Liver (tissue), 9 donors: ENCODE measurements around the gene ZP4. TPM values are rescaled to one million over a fixed set of nuclear protein-coding genes. Genes with fewer than 3 reads are reported as not detected.

Experiments used
- DNase-seq: peaks from one replicate; pipeline ENCODE4 v3.0.0-alpha.2; 2017; ENCODE audit warnings: low spot score
- H3K27ac ChIP-seq, 2 donors: one replicate each; pipeline ENCODE4 v1.7.0; 2013; ENCODE audit warnings: inconsistent platforms in 2 of 2, low read length in 2 of 2, control low read depth in 1 of 2, low read depth in 1 of 2, mild to moderate bottlenecking in 1 of 2
- H3K27me3 ChIP-seq, 4 donors: one replicate each; pipeline versions ENCODE4 v1.6.1 to v1.7.0; 2013; ENCODE audit warnings: low read length in 3 of 4, inconsistent platforms in 1 of 4, mild to moderate bottlenecking in 1 of 4, moderate library complexity in 1 of 4; ENCODE audit not compliant: control insufficient read depth in 4 of 4, insufficient read depth in 4 of 4
- H3K36me3 ChIP-seq, 4 donors: one replicate each; pipeline versions ENCODE4 v1.6.1 to v1.7.0; 2013; ENCODE audit warnings: low read length in 3 of 4, mild to moderate bottlenecking in 3 of 4, low read depth in 1 of 4, moderate library complexity in 1 of 4; ENCODE audit not compliant: control insufficient read depth in 4 of 4, insufficient read depth in 3 of 4
- H3K4me1 ChIP-seq, 4 donors: one replicate each; pipeline versions ENCODE4 v1.6.1 to v1.7.0; 2013; ENCODE audit warnings: low read length in 3 of 4, mild to moderate bottlenecking in 3 of 4, moderate library complexity in 1 of 4; ENCODE audit not compliant: control insufficient read depth in 4 of 4, insufficient read depth in 4 of 4
- H3K4me3 ChIP-seq, 3 donors: one replicate each; pipeline versions ENCODE4 v1.6.1 to v1.7.0; 2013; ENCODE audit warnings: low read length in 3 of 3, control low read depth in 1 of 3, low read depth in 1 of 3, mild to moderate bottlenecking in 1 of 3
- H3K9ac ChIP-seq, 2 donors: one replicate each; pipeline ENCODE4 v1.7.0; 2013; ENCODE audit warnings: low read length in 2 of 2, mild to moderate bottlenecking in 2 of 2, moderate library complexity in 2 of 2, control low read depth in 1 of 2, low read depth in 1 of 2
- H3K9me3 ChIP-seq, 4 donors: one replicate each; pipeline versions ENCODE4 v1.6.1 to v1.7.0; 2013; ENCODE audit warnings: low read length in 3 of 4; ENCODE audit not compliant: control insufficient read depth in 4 of 4
- ATF3 ChIP-seq: IDR thresholded peaks from 2 replicates; pipeline ENCODE4 v1.6.1; 2016; ENCODE audit warnings: antibody characterized with exemption
- EGR1 ChIP-seq, 2 donors: IDR thresholded peaks; 2 replicates each; pipeline ENCODE4 v1.6.1; 2016 to 2018; ENCODE audit warnings: antibody characterized with exemption in 2 of 2, low read depth in 2 of 2
- FOXA1 ChIP-seq: IDR thresholded peaks from 2 replicates; pipeline ENCODE4 v1.6.1; 2016; ENCODE audit warnings: antibody characterized with exemption
- FOXA2 ChIP-seq: IDR thresholded peaks from 2 replicates; pipeline ENCODE4 v1.6.1; 2016; ENCODE audit warnings: antibody characterized with exemption
- GABPA ChIP-seq, 2 donors: IDR thresholded peaks in 1 of 2; conservative IDR thresholded peaks in 1 of 2; 2 replicates each; pipeline ENCODE4 v1.6.1; 2016; ENCODE audit warnings: antibody characterized with exemption in 2 of 2, mild to moderate bottlenecking in 1 of 2, moderate library complexity in 1 of 2
- HNF4A ChIP-seq, 2 donors: conservative IDR thresholded peaks; 2 replicates each; pipeline ENCODE4 v1.6.1; 2016; ENCODE audit warnings: antibody characterized with exemption in 2 of 2, mild to moderate bottlenecking in 2 of 2
- HNF4G ChIP-seq: IDR thresholded peaks from 2 replicates; pipeline ENCODE4 v1.6.1; 2016; ENCODE audit warnings: antibody characterized with exemption
- JUND ChIP-seq, 2 donors: IDR thresholded peaks; 2 replicates each; pipeline ENCODE4 v1.6.1; 2016; ENCODE audit warnings: antibody characterized with exemption in 2 of 2
- NR2F2 ChIP-seq: IDR thresholded peaks from 2 replicates; pipeline ENCODE4 v1.6.1; 2016; ENCODE audit warnings: antibody characterized with exemption
- RAD21 ChIP-seq, 2 donors: IDR thresholded peaks; 2 replicates each; pipeline ENCODE4 v1.6.1; 2016; ENCODE audit warnings: antibody characterized with exemption in 2 of 2, mild to moderate bottlenecking in 2 of 2
- REST ChIP-seq: IDR thresholded peaks from 2 replicates; pipeline ENCODE4 v1.6.1; 2016; ENCODE audit warnings: antibody characterized with exemption, mild to moderate bottlenecking
- RXRA ChIP-seq, 2 donors: IDR thresholded peaks; 2 replicates each; pipeline ENCODE4 v1.6.1; 2017 to 2018; ENCODE audit warnings: antibody characterized with exemption in 2 of 2, mild to moderate bottlenecking in 1 of 2
- SP1 ChIP-seq: IDR thresholded peaks from 2 replicates; pipeline ENCODE4 v1.6.1; 2018; ENCODE audit warnings: antibody characterized with exemption, mild to moderate bottlenecking
- TAF1 ChIP-seq: conservative IDR thresholded peaks from 2 replicates; pipeline ENCODE4 v1.6.1; 2016; ENCODE audit warnings: antibody characterized with exemption, mild to moderate bottlenecking
- YY1 ChIP-seq: IDR thresholded peaks from 2 replicates; pipeline ENCODE4 v1.6.1; 2016; ENCODE audit warnings: antibody characterized with exemption, mild to moderate bottlenecking
- WGBS: extraction: QIAGEN DNeasy Blood & Tissue Kit; methylation state at CpG from one replicate; pipeline ENCODE4 v1.1.7; 2013; 5-methylcytosine and 5-hydroxymethylcytosine counted together
- polyA plus RNA-seq, 2 donors: library from polyadenylated mRNA; stranded (reverse) in 1 of 2; unstranded in 1 of 2; fragments of 200-250 nt in 1 of 2; fragments of >200 nt in 1 of 2; fragmentation: Nextera tagmentation in 1 of 2; extraction: Ambion mirVana in 1 of 2; gene quantifications; one replicate each; pipeline versions ENCODE4 v1.2.1 to v1.2.3, GENCODE V29; 2013 to 2015
- total RNA-seq, 2 donors: library from RNA; depleted of rRNA; stranded (reverse); fragments of >200 nt; gene quantifications; one replicate each; pipeline ENCODE4 v1.2.3, GENCODE V29; 2014
- TF ChIP-seq, protein P1 (sequence below): IDR thresholded peaks from 2 replicates; pipeline ENCODE4 v1.6.1; 2016; ENCODE audit warnings: antibody characterized with exemption
- TF ChIP-seq, protein P2 (sequence below): fragments of 150-350 bp; IDR thresholded peaks from 2 replicates; pipeline ENCODE4 v1.5.1; 2017; ENCODE audit warnings: improper control_type of control experiment, low read depth, low read length; ENCODE audit not compliant: missing input control
- TF ChIP-seq, protein P3 (sequence below): IDR thresholded peaks from 2 replicates; pipeline ENCODE4 v1.6.1; 2016; ENCODE audit warnings: antibody characterized with exemption
- donor health status: healthy.
- donor health status: healthy.
- donor health status: healthy.
- donor health status: healthy.
- donor health status: healthy.

Gene ZP4
- total and polyA plus RNA-seq, 4 donors = not detected

GRCh38 chr1:237887542-237887941 is 3.2 kb downstream of the ZP4 start (continued):
- TF ChIP-seq, protein P1, sequence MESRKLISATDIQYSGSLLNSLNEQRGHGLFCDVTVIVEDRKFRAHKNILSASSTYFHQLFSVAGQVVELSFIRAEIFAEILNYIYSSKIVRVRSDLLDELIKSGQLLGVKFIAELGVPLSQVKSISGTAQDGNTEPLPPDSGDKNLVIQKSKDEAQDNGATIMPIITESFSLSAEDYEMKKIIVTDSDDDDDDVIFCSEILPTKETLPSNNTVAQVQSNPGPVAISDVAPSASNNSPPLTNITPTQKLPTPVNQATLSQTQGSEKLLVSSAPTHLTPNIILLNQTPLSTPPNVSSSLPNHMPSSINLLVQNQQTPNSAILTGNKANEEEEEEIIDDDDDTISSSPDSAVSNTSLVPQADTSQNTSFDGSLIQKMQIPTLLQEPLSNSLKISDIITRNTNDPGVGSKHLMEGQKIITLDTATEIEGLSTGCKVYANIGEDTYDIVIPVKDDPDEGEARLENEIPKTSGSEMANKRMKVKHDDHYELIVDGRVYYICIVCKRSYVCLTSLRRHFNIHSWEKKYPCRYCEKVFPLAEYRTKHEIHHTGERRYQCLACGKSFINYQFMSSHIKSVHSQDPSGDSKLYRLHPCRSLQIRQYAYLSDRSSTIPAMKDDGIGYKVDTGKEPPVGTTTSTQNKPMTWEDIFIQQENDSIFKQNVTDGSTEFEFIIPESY = no peak
- no peak for TF ChIP-seq NR2F2
- TF ChIP-seq YY1 = no peak

GRCh38 chr1:237884237-237884636 is 6.5 kb downstream of the ZP4 start:
- WGBS = 76% methylated on average over 2 of the region's 2 CpGs
- DNase-seq = no peak
- TF ChIP-seq, protein P2, sequence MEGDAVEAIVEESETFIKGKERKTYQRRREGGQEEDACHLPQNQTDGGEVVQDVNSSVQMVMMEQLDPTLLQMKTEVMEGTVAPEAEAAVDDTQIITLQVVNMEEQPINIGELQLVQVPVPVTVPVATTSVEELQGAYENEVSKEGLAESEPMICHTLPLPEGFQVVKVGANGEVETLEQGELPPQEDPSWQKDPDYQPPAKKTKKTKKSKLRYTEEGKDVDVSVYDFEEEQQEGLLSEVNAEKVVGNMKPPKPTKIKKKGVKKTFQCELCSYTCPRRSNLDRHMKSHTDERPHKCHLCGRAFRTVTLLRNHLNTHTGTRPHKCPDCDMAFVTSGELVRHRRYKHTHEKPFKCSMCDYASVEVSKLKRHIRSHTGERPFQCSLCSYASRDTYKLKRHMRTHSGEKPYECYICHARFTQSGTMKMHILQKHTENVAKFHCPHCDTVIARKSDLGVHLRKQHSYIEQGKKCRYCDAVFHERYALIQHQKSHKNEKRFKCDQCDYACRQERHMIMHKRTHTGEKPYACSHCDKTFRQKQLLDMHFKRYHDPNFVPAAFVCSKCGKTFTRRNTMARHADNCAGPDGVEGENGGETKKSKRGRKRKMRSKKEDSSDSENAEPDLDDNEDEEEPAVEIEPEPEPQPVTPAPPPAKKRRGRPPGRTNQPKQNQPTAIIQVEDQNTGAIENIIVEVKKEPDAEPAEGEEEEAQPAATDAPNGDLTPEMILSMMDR = no peak
- no peak for TF ChIP-seq NR2F2
- TF ChIP-seq SP1 = no peak
- TF ChIP-seq, protein P1 = no peak
- no peak for TF ChIP-seq RAD21 (IDR thresholded peaks at IDR 0.05)
- TF ChIP-seq, protein P3, sequence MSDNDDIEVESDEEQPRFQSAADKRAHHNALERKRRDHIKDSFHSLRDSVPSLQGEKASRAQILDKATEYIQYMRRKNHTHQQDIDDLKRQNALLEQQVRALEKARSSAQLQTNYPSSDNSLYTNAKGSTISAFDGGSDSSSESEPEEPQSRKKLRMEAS = no peak
- no peak for TF ChIP-seq HNF4A (conservative IDR thresholded peaks at IDR 0.05)
- no peak for TF ChIP-seq GABPA (IDR thresholded peaks at IDR 0.05 in 1 of 2, conservative IDR thresholded peaks at IDR 0.05 in 1 of 2)
- no peak for TF ChIP-seq FOXA1
- no peak for TF ChIP-seq HNF4G
- no peak for TF ChIP-seq REST
- TF ChIP-seq JUND (IDR thresholded peaks at IDR 0.05) = no peak
- TF ChIP-seq TAF1 = no peak
- no peak for TF ChIP-seq EGR1 (IDR thresholded peaks at IDR 0.05; ENCODE audit: low read depth in 2 of 2)
- TF ChIP-seq RXRA (IDR thresholded peaks at IDR 0.05) = no peak
- TF ChIP-seq YY1 = no peak
- no peak for TF ChIP-seq FOXA2
- no peak for TF ChIP-seq ATF3

More at GRCh38 chr1:237884237-237884636, 6.5 kb downstream of the ZP4 start:
- H3K27ac ChIP-seq = no peak overlapping the region
- no peak overlapping the region for H3K9ac ChIP-seq
- no peaks in the 10 kb centered on the region for H3K36me3 ChIP-seq
- H3K9me3 ChIP-seq = no peaks in the 10 kb centered on the region
- no peaks in the 10 kb centered on the region for H3K27me3 ChIP-seq
- H3K4me1 ChIP-seq = no peaks in the 10 kb centered on the region
- H3K4me3 ChIP-seq = no peak overlapping the region
